ENCODE measurements around the gene AARS2. TPM values are rescaled to one million over a fixed set of nuclear protein-coding genes. Genes with fewer than 3 reads are reported as not detected.
"Not testable (repeated sequence)": the region's sequence is repeated elsewhere in the genome, so short reads cannot be mapped to it uniquely, and the experiment has no call there.

Gene AARS2
- total RNA-seq, 4 donors from 2014 or later, result 13.9 to 17.7 (median 16.4) TPM

DNA sequence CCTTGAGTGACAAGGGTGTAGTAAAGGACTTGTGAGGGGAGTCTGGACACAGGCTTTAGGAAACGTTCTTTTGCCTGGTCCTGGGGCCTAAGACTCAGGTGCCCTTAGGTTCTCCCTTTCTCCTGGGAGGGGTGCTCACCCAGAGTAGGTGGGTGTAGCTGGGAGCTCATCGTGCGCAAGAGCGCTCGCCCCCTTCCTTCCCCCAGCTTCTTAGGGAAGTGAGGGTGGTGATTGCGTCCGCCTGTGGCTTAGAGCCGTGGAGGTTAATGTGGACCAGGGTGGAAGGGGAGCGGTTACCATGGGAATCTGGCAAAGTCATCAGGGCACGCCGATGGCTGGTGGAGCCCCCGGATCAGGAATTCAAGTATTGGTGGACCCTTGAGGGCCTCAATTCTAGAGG, 3.3 kb upstream of the AARS2 start:
- 87% methylated on average over 12 of the region's 12 CpGs for WGBS
- H3K27ac ChIP-seq, result no peak overlapping the region
- H3K36me3 ChIP-seq, result no peaks in the 10 kb centered on the region
- DNase-seq (ENCODE audit: low spot score in 2 of 2), result peak in 1 of 2 donors; percentile 38
- TF ChIP-seq POLR2AphosphoS5 (IDR thresholded peaks at IDR 0.05) (no peak), POLR2A (IDR thresholded peaks at IDR 0.05) (no peak), EP300 (IDR thresholded peaks at IDR 0.05) (no peak)
- TF ChIP-seq, protein P1, sequence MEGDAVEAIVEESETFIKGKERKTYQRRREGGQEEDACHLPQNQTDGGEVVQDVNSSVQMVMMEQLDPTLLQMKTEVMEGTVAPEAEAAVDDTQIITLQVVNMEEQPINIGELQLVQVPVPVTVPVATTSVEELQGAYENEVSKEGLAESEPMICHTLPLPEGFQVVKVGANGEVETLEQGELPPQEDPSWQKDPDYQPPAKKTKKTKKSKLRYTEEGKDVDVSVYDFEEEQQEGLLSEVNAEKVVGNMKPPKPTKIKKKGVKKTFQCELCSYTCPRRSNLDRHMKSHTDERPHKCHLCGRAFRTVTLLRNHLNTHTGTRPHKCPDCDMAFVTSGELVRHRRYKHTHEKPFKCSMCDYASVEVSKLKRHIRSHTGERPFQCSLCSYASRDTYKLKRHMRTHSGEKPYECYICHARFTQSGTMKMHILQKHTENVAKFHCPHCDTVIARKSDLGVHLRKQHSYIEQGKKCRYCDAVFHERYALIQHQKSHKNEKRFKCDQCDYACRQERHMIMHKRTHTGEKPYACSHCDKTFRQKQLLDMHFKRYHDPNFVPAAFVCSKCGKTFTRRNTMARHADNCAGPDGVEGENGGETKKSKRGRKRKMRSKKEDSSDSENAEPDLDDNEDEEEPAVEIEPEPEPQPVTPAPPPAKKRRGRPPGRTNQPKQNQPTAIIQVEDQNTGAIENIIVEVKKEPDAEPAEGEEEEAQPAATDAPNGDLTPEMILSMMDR (IDR thresholded peaks at IDR 0.05), result no peak
- peaks cover 22% of the 10 kb centered on the region for H3K27me3 ChIP-seq
- no peaks in the 10 kb centered on the region for H3K9me3 ChIP-seq
- no peak overlapping the region for H3K4me3 ChIP-seq
- H3K4me1 ChIP-seq, result peaks cover 12% of the 10 kb centered on the region

DNA sequence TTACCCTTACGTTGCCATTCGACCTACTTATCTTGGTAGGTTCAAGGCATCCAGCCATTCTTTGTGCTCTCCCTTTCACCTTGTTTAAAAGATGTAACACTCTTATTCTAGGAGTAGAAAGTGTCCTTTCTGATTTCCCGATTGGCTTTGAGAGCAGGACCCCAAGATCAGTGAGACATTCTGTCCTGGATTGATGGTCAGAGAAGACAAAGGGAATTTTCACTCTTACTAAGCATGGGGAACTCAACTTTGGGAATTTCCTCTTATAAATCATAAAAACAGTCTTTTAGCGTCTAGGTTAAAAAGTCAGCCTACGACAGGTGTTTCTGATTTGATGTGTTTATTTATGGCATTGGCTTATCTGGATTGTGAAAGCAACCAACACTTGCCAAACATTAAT, 2.8 kb upstream of the AARS2 start:
- Histone ChIP-seq H3K4me3 (no peak overlapping the region), H3K36me3 (peaks cover 2% of the 10 kb centered on the region), H3K27me3 (peaks cover 22% of the 10 kb centered on the region), H3K9me3 (no peaks in the 10 kb centered on the region), H3K4me1 (peaks cover 12% of the 10 kb centered on the region), H3K27ac (no peak overlapping the region)
- no peak for DNase-seq (ENCODE audit: low spot score in 2 of 2)
- WGBS, result 74% methylated on average over 5 of the region's 5 CpGs
- no peak for TF ChIP-seq POLR2AphosphoS5 (IDR thresholded peaks at IDR 0.05)
- TF ChIP-seq, protein P1 (IDR thresholded peaks at IDR 0.05), result no peak

DNA sequence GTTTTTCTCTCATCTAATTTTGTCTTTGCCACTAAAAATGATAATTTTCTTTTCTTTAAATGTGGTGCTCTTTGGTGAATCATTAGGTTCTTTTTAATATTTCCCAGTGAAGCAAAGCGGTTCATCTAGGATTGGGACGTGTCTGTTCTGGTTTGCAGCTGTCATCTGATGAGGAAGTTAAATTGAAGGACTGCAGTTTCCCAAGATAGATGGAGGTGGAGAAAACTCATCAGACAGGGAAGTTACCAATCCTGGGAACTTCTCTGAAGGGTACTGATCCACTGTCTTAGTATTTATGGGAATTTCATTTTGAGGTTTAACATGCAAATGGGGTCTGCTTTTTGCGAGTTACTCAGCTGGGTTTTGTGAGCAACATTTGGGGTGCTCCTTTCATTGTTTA, 2.4 kb upstream of the AARS2 start:
- no peak for TF ChIP-seq POLR2A (IDR thresholded peaks at IDR 0.05)
- TF ChIP-seq, protein P1 (IDR thresholded peaks at IDR 0.05), result no peak
- no peak for TF ChIP-seq EP300 (IDR thresholded peaks at IDR 0.05)
- TF ChIP-seq POLR2AphosphoS5 (IDR thresholded peaks at IDR 0.05), result no peak
- Histone ChIP-seq H3K4me3 (no peak overlapping the region), H3K36me3 (peaks cover 7% of the 10 kb centered on the region), H3K27me3 (peaks cover 22% of the 10 kb centered on the region), H3K27ac (no peak overlapping the region), H3K4me1 (peaks cover 12% of the 10 kb centered on the region), H3K9me3 (no peaks in the 10 kb centered on the region)
- WGBS, result 50% methylated on average over 3 of the region's 3 CpGs
- DNase-seq (ENCODE audit: low spot score in 2 of 2), result no peak

DNA sequence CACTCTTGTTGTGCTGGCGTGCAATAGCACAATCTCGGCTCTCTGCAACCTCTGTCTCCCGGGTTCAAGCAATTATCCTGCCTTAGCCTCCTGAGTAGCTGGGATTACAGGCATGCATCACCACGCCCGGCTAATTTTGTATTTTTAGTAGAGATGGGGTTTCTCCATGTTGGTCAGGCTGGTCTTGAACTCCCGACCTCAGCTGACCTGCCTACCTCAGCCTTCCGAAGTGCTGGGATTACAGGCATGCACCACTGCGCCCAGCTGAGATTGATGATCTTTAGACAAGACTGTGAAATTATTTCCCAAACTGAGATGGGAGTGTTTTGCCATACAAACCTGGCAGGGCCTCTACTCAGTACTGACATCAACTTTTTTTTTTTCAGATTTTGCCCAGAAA, 1.5 kb upstream of the AARS2 start:
- H3K4me1 ChIP-seq, result peaks cover 12% of the 10 kb centered on the region
- not testable (repeated sequence) for H3K9me3 ChIP-seq, H3K4me3 ChIP-seq, H3K27ac ChIP-seq
- peak in 1 of 2 donors; percentile 17 for DNase-seq (ENCODE audit: low spot score in 2 of 2)
- WGBS, result 93% methylated on average over 8 of the region's 8 CpGs
- peaks cover 16% of the 10 kb centered on the region for H3K27me3 ChIP-seq
- H3K36me3 ChIP-seq, result peaks cover 15% of the 10 kb centered on the region

DNA sequence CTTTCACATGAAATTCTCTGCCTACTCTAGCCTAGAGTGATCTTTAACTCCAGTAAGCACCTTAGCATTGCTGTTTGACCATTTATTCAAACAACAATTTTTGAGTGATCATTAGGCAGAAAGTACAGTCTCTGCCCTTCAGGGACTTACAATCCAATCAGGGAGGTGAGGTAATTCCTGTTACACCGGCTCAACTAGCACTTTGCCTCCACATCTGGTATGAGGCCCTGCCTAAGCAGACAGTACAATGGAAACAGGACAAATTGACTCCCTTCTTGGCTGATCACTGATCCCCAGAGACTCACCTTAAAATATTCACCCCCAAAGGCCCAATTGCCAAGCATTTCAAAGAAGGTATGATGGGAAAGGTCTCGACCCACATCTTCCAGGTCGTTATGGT, 1.4 kb downstream of the AARS2 start:
- no peaks in the 10 kb centered on the region for H3K9me3 ChIP-seq
- TF ChIP-seq, protein P1 (IDR thresholded peaks at IDR 0.05), result no peak
- TF ChIP-seq POLR2AphosphoS5 (IDR thresholded peaks at IDR 0.05) (no peak), POLR2A (IDR thresholded peaks at IDR 0.05) (no peak), EP300 (IDR thresholded peaks at IDR 0.05) (no peak)

DNA sequence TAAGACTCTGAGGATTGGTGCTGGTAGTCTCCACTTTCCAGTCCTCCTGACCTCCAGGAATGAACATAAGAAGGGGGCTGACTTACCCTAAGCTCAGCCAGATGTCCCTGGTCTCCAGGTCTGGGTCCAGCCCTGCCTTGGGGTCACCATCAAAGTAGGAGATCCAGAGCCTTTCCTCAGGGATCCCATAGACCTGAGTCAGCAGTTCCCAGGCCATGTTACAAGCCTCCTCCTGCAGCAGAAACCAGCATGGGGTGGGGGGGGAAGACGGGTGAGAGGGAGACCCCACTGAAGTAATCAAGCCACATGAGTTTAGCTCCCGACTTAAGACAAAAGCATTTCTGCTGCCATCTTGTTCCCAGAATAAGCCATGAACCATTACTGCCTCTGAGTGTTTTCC, 1.8 kb downstream of the AARS2 start:
- TF ChIP-seq EP300 (IDR thresholded peaks at IDR 0.05) (no peak), POLR2AphosphoS5 (IDR thresholded peaks at IDR 0.05) (no peak), POLR2A (IDR thresholded peaks at IDR 0.05) (no peak)
- TF ChIP-seq, protein P1 (IDR thresholded peaks at IDR 0.05), result no peak
- H3K4me3 ChIP-seq, result no peak overlapping the region
- H3K27ac ChIP-seq, result no peak overlapping the region
- no peaks in the 10 kb centered on the region for H3K27me3 ChIP-seq
- no peaks in the 10 kb centered on the region for H3K9me3 ChIP-seq
- H3K4me1 ChIP-seq, result peaks cover 12% of the 10 kb centered on the region
- WGBS, result 90% methylated on average over 2 of the region's 2 CpGs
- peaks cover 46% of the 10 kb centered on the region for H3K36me3 ChIP-seq
- DNase-seq (ENCODE audit: low spot score in 2 of 2), result peak in 1 of 2 donors; percentile 47

More for the DNA sequence above, 1.4 kb downstream of the AARS2 start:
- Histone ChIP-seq H3K27ac (no peak overlapping the region), H3K27me3 (no peaks in the 10 kb centered on the region), H3K36me3 (peaks cover 42% of the 10 kb centered on the region), H3K4me3 (peak overlapping the region; percentile 96), H3K4me1 (peaks cover 12% of the 10 kb centered on the region)
- WGBS, result 81% methylated on average over 3 of the region's 3 CpGs
- DNase-seq (ENCODE audit: low spot score in 2 of 2), result no peak
